ENCODE data around the gene PIH1D1. TPM values are rescaled to one million over a fixed set of nuclear protein-coding genes. Genes with fewer than 3 reads are reported as not detected.

The PIH1D1 gene
- total RNA-seq, 2 donors from 2014 or later: 92.9 to 184 TPM

DNA sequence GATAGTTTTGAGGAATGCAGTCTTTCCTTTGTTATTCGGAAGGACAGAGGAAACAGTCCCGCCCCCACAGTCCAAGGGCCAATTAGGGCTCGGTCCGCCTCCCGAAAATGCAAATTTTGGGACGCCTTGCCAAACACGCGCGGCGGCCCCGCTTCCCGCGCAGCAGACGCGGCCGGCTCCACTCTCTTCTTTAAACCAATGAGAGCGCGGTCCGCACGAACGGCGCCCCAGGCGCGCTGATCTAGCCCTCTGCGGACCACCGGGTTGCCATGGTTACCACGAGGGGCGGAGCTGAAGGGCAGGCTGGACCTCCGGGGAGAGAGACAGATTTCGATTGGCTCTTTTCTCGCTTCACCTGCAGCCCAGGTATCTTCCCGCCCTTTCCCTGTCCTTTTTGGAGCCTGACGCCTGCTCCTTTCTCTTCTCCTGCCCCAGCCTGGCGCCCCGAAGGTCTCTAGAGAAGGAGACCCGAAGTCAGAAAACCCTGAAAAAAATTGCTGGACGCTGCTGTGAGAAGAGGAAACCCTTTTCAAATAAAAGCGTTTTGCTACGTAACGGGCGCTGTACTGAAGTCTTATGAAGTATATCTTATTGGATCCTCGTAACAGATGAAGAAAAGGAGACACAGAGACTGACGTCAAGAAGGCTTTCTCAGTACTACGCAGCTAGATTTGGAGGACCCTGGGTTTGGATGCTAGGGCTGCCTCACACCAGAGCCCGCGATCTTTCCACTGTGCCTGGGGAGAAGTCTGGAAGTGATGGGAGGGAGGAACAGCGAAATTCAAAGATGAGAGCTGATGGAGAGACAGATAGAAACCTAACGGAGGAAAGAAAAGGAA is 30.4 kb downstream of the PIH1D1 start:
- peak in 1 of 2 donors; percentile 63 for ATAC-seq
- Mint-ChIP-seq H3K27ac (no peak overlapping the region), H3K36me3 (peaks cover 0 to 8% of the 10 kb centered on the region in 2 donors), H3K9me3 (no peaks in the 10 kb centered on the region)
- peak in 1 of 2 donors; percentile 64 for DNase-seq (ENCODE audit: low spot score in 2 of 2)

DNA sequence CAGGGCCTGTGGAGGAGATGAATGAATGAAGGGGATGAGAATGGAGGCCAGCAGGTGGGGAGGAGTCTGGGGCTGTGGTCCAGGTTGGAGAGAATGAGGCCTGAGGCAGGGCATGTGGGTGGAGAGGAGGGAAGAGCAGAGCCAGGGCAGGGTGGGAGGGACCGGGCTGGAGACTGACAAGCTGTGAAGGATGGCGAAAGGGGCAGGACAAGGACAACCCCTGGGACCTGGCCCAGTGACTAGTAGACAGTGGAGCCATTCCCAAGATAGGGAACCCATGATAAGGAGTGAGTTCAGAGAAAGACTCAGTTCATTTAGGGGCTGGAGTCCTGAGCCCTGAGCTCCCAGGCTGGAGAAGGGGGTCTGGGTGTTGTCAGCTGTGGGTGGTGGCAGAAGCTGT is 31.4 kb downstream of the PIH1D1 start:
- DNase-seq (ENCODE audit: low spot score in 2 of 2) (no peak), ATAC-seq (no peak)
- no peaks in the 10 kb centered on the region for H3K9me3 Mint-ChIP-seq
- peak overlapping the region in 1 of 2 donors; percentile 11 for H3K27ac Mint-ChIP-seq
- peaks cover 0 to 5% of the 10 kb centered on the region in 2 donors for H3K36me3 Mint-ChIP-seq

DNA sequence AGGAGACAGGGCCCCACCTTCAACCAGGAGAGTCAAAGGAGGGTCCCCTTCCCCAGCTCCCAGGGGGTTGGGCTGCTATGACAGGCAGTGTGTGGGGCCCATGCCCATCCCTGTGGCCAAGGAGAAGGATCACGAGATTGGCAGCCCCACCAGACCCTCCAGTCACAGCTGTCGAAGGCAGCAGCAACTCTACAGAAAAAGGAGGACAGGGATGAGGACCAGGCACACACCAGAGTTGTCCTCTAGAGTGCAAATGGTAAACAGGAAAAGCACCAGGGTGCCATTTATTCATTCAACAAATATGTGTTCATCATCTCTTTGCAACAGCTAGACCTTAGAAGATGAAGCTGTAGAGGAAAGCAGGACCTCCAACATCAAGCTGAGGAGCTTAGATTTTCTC is 32.4 kb downstream of the PIH1D1 start:
- peaks cover 0 to 5% of the 10 kb centered on the region in 2 donors for H3K36me3 Mint-ChIP-seq
- H3K9me3 Mint-ChIP-seq: no peaks in the 10 kb centered on the region
- no peak for DNase-seq (ENCODE audit: low spot score in 2 of 2)
- no peak for ATAC-seq
- no peak overlapping the region for H3K27ac Mint-ChIP-seq

DNA sequence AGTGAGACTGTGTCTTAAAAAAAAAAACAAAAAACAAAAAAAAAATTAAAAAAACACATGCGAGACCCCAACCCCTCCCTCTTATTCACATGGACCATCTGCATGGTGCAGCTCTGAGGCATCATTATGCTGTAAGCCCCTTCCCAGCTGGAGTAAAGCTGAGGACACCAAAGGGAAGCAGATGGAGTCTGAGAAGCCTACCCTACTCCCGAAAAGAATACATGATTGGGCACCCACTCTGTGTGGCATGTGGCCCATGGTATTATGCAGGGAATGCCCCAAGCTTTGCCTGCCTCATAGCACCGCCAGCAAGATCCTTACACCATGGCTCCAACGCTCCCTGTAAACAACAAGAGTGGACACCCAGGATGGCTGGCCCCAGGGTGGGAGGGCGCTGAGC is 33.1 kb downstream of the PIH1D1 start:
- Mint-ChIP-seq H3K9me3 (no peaks in the 10 kb centered on the region), H3K27ac (no peak overlapping the region), H3K36me3 (peaks cover 0 to 5% of the 10 kb centered on the region in 2 donors)
- ATAC-seq: no peak
- DNase-seq (ENCODE audit: low spot score in 2 of 2): no peak

DNA sequence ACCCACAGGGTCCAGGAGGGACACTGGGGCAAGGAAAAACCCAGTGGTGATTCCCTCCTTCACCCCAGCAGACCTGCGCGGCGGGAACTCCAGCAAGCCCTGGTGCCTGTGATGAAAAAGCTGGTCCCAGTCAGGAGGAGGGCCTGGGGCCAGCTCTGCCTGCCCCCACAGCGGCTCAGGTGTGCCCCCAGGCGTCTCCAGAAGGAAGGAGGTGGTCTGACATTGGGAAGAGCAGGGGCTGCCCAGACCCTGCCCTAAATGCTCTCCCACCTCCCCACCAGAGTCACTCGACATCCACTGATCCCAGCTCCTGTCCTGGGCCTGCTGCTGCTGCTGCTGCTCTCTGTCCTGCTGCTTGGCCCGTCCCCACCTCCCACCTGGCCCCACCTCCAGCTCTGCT is 34.5 kb downstream of the PIH1D1 start:
- no peaks in the 10 kb centered on the region for H3K9me3 Mint-ChIP-seq
- H3K36me3 Mint-ChIP-seq: peaks cover 0 to 5% of the 10 kb centered on the region in 2 donors
- no peak overlapping the region for H3K27ac Mint-ChIP-seq
- ATAC-seq: no peak
- no peak for DNase-seq (ENCODE audit: low spot score in 2 of 2)

DNA sequence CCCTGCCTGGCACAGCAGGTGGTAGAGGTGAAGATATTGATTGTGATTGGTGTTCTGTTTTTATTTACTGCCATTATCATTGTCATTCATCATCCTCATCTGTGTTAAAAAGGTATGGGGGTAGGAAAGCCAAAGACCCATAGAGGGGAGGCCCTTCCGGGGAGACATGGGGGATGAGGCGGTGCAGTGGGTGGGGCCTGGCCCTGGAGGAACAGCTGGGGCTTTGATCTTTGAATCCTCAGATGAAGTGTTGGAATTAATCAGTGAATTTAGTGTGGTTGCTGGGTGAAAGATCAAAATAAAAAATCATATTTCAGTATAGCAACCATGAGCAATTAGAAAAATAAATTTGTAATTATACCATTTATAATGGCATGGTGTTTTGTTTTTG is 35.8 kb downstream of the PIH1D1 start:
- Mint-ChIP-seq H3K36me3 (no peaks in the 10 kb centered on the region), H3K27ac (no peak overlapping the region), H3K9me3 (no peaks in the 10 kb centered on the region)
- ATAC-seq: no peak
- no peak for DNase-seq (ENCODE audit: low spot score in 2 of 2)

DNA sequence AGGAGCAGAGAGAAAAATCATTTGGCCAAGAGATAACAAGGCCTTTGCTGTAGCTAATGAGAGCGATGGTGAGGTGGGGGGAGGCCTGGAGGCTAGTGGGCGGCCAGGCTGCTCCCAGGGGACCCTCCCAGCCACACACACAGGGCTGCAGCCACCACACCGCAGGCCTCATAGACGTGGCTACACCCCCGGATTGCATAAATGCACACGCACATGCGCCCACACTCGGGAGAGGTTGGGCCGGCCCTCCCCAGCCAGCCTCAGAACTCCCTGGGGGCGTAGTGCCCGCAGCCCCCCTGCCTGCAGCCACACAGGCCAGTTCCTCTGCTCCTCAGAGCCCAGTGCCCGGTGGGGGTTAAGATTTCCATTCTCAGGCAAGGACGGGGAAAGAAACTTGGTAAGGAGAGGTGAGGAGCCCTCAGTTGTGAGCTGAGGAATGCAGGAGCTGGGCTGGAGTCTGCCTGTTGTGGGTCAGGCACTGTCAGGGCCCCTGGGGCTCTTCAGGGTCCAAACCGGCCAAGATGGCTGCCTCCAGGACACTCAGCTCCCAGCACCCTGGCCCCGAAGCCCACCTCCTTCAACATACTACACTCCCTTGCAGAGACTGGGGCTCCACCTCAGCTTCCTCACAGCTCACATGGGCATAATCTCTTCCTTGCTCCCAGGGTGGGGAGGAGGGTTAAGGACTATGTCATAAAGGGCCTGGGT is 36.4 kb downstream of the PIH1D1 start:
- H3K27ac Mint-ChIP-seq: no peak overlapping the region
- no peaks in the 10 kb centered on the region for H3K9me3 Mint-ChIP-seq
- no peak for DNase-seq (ENCODE audit: low spot score in 2 of 2)
- H3K36me3 Mint-ChIP-seq: no peaks in the 10 kb centered on the region
- ATAC-seq: no peak

DNA sequence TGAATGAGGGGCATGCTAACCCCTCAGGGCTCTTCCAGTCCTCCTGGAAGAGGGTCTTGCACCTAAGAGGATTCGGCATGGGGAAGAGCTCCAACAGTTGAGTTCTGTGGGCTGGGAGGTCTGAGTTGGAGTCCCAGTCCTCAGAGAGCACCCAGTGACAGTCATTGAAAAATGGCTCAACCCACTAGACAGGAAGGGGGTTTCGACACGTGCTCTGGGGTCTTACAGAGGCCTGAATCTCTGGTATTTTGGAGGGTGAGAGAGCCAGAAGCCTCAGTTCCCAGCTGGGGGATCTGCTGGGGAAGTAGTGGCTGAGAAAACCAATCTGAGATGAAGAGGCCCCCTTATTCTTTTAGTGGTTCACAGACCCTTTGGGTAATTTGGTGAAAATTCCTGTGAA is 37.4 kb downstream of the PIH1D1 start:
- H3K36me3 Mint-ChIP-seq: no peaks in the 10 kb centered on the region
- H3K27ac Mint-ChIP-seq: no peak overlapping the region
- peaks cover 0 to 5% of the 10 kb centered on the region in 2 donors for H3K9me3 Mint-ChIP-seq
- DNase-seq (ENCODE audit: low spot score in 2 of 2) (no peak), ATAC-seq (no peak)

DNA sequence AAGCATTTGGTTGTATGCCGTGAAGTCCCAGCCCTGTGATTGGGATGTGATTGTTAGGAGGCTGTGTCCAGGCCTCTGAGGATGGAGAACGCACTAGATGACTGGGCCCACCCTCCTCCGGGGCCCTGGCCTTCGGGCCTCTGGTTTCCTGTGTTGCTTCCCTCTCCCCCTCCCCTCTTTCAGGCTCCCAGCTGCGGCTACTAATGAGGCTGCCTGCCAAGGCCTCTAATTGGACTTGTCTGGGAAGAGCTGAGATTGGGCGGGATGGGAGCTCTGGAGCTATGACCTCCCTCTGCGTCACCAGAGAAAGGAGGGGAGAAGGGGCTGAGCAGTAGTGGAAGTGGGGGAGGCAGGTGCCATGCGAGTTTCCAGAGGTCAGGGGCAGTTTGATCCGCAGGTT is 38.3 kb downstream of the PIH1D1 start:
- ATAC-seq (no peak), DNase-seq (ENCODE audit: low spot score in 2 of 2) (no peak)
- Mint-ChIP-seq H3K9me3 (peaks cover 0 to 6% of the 10 kb centered on the region in 2 donors), H3K36me3 (no peaks in the 10 kb centered on the region), H3K27ac (no peak overlapping the region)

DNA sequence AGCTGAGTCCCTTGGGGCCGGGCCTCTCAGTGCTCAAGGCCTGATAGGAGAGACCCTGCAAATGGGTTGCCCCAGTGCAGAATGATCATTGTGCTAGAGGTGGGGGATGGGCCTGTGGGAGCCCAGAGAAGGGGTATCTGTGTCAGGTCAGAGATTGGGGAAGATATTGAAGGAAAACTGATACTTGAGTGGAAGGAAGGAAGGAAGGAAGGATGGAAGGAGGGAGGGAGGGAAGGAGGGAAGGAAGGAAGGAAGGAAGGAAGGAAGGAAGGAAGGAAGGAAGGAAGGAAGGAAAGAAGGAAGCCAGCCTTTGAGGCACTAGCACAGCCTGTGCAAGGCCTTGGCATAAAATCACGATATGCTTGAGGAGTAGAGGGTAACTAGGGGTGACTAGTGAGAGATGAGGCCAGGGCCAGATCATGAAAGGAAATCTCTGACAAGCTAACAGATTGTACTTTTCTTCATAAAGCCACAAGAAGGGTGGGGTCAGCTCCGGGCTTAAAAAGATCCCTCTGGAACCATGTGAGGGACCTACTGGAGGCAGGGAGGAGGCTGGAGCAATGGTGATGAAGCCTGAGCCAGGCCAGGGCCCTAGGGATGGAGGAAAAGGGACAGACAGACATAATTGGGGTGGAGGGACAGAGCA is 39.8 kb downstream of the PIH1D1 start:
- ATAC-seq (no peak), DNase-seq (ENCODE audit: low spot score in 2 of 2) (no peak)
- Mint-ChIP-seq H3K36me3 (no peaks in the 10 kb centered on the region), H3K27ac (peak overlapping the region in 1 of 2 donors; percentile 6), H3K9me3 (peaks cover 0 to 6% of the 10 kb centered on the region in 2 donors)

DNA sequence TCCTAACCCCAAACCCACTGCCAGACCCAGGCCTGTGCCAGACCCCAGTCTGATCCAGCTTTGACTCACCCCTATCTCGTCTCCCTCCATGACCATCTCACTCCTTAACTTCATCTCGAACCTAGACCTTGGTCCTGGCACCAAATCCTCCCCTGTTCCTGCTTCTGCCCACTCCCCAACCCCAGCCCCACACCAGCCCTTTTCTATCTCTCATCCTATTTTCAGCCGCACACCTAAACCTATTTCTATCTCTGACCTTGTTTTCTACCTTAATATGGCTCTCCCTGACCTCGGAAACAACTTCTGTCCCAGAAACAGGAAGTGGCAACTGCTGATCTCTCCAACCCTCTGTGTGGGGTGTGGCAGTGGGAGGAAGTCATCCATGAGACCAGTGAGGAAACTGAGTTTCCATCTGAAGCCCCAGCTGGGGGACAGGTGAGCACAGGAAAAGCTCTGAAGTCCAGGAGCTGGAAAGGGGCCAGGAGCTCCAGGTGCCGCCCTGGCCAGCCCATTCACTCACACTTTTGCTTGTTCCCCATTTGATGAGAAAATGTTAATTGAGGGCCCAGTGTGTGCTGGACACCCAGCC is 42.1 kb downstream of the PIH1D1 start:
- H3K36me3 Mint-ChIP-seq: no peaks in the 10 kb centered on the region
- H3K9me3 Mint-ChIP-seq: peaks cover 0 to 6% of the 10 kb centered on the region in 2 donors
- peak overlapping the region; percentile 87 to 92 for H3K27ac Mint-ChIP-seq
- peak; percentile 44 to 74 for ATAC-seq
- DNase-seq (ENCODE audit: low spot score in 2 of 2): no peak

DNA sequence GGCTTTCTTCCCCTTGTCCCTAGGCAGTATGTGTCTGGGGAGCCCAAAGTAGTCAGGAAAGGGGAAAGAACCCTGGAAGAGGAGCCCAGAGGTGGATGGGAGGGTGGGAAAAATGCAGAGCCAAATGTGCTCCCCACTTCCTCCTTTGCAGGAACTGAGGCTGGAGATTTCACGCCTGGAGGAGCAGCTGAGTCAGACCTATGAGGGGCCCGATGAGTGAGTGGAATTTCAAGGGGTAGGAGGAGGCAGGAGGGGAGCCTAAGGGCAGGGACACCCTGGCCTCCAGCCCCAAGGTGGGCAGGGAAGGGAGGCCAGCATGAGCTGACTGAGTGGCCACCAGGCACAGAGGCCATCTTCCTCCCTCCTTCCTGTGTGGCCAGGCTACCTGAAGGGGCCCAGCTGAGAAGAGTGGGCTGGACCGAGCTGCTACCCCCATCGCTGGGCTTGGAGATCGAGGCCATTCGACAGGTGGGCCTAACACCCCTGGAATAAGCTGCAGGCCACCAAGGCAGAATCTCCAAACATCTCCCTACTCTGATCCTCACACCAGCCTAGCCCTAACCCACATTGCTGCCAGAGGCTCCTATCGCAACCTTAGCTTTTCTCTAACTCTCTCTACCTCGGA is 42.7 kb downstream of the PIH1D1 start:
- no peak for DNase-seq (ENCODE audit: low spot score in 2 of 2)
- H3K36me3 Mint-ChIP-seq: no peaks in the 10 kb centered on the region
- H3K9me3 Mint-ChIP-seq: peaks cover 0 to 6% of the 10 kb centered on the region in 2 donors
- peak in 1 of 2 donors; percentile 27 for ATAC-seq
- peak overlapping the region; percentile 87 to 92 for H3K27ac Mint-ChIP-seq

DNA sequence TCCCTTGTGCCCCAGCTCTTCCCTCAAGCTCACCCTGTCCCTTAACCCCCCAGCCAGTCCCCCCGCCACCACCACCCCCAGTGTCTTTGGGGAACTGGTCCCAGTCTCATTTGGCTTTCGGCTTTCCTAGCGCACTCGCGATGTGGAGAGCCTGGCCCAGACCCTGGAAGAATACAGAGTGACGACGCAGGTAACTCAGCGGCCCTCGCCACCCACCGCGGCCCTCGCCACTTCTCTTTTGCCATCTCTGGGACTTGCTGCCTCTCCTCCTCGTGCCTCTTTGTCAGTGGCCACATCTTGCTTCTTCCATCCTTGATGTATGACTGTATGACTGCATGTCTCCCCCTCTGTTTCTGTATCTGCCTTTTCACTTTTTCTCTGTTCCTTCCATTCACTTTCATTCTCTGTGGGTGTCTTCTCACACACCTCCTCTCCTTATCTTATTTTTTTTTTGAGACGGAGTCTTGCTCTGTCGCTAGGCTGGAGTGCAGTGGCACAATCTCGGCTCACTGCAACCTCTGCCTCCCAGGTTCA is 44.1 kb downstream of the PIH1D1 start:
- Mint-ChIP-seq H3K27ac (no peak overlapping the region), H3K9me3 (peaks cover 0 to 6% of the 10 kb centered on the region in 2 donors), H3K36me3 (no peaks in the 10 kb centered on the region)
- ATAC-seq (peak in 1 of 2 donors; percentile 64), DNase-seq (ENCODE audit: low spot score in 2 of 2) (no peak)

DNA sequence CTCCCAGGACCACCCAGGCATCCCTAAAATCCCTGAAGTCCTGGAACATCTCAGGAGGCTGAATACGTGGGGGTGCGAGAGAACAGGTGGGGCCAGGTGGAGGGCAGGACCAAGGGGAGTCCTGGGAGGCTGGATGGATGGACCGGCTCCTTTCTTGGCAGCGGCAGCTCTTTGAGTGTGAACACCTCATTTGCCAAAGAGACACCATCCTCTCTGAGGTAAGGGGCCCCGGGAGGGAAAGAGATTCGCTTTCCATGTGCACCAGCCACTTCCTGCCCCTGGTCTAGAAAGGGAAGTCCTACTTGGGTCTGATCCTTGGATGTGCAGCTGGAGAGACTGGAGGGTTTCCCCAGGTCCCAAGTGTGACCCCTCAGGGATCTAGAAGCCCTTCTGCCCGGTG is 44.5 kb downstream of the PIH1D1 start:
- Mint-ChIP-seq H3K36me3 (no peaks in the 10 kb centered on the region), H3K9me3 (peaks cover 0 to 6% of the 10 kb centered on the region in 2 donors), H3K27ac (no peak overlapping the region)
- DNase-seq (ENCODE audit: low spot score in 2 of 2) (no peak), ATAC-seq (no peak)

DNA sequence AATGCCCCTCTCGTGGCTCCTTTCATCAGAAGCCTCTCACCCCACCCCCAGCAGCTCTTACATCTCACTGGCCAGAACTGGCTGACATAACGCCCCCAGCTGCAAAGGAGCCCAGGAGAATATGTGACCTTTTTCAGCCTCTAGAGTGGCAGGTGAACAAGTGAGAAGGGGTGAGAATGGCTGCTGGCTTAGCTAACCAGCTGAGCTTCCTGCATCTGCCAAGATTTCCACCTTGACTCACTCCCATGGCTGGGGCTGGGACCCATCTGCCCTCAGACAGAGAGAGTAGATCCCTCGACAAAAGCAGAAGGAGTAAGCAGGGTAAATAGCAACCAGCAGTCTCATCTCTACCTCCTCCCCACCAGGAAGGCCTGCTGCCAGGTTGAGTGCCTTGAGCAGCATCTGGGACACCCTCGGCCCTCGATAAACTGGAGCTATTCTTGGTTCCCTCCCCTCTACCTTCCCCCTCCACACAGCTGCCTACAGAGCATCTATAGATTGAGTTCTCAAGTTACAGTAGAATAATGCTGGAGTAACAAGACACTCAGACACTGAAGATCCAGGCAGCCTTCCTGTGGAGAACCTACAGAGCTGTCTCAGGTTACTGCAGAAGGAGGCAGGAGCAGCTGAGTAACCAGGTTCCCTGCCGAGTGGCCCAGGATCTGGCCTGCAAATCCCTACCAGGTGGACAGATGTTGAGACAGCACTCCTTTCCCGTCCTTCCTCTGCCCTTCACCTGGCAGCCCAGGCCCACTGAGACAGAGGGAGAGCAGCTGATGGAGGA is 48.0 kb downstream of the PIH1D1 start:
- peak overlapping the region in 1 of 2 donors; percentile 32 for H3K27ac Mint-ChIP-seq
- no peaks in the 10 kb centered on the region for H3K9me3 Mint-ChIP-seq
- H3K36me3 Mint-ChIP-seq: no peaks in the 10 kb centered on the region
- DNase-seq (ENCODE audit: low spot score in 2 of 2) (no peak), ATAC-seq (no peak)

DNA sequence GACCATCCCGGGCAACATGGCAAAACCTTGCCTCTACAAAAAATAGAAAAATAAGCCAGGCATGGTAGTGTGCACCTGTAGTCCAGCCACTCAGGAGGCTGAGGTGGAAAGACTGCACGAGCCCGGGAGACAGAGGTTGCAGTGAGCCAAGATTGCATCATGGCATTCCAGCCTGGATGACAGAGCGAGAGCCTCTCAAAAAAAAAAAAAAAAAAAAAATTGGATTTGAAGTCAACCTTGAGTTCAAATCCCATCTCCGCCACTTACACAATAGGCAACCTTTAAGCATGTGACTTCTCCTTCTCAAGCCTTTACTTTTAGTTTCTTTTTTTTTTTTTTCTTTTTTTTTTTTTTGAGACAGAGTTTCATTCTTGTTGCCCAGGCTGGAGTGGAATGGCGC is 51.6 kb downstream of the PIH1D1 start:
- DNase-seq (ENCODE audit: low spot score in 2 of 2) (no peak), ATAC-seq (no peak)
- Mint-ChIP-seq H3K27ac (no peak overlapping the region), H3K9me3 (no peaks in the 10 kb centered on the region), H3K36me3 (no peaks in the 10 kb centered on the region)

All from activated naive CD4-positive, alpha-beta T cell treated with anti-CD3 and anti-CD28 coated beads, Interleukin-2, amount 50 U/mL, for 72 hours (primary cell).